Ovary (tissue), 3 donors: ENCODE results near the gene TTC16.

Experiments used
- POLR2A ChIP-seq: fragments of 450-650 bp; IDR thresholded peaks from one replicate; pipeline ENCODE4 v1.6.1; 2017; ENCODE audit warnings: antibody characterized with exemption, mild to moderate bottlenecking, moderate library complexity
- TF ChIP-seq, protein P1 (sequence below), 3 donors: fragments of 450-650 bp in 2 of 3; fragments of 200-600 bp in 1 of 3; IDR thresholded peaks; one replicate each; pipeline versions ENCODE4 v1.5.1 to v1.8.0; 2016 to 2022; ENCODE audit warnings: antibody characterized with exemption in 3 of 3, mild to moderate bottlenecking in 1 of 3
- donor health status: DM: no; HTN: no; CAD: no.

GRCh38 chr9:127734747-127735529 lies 19.1 kb downstream of the TTC16 start, which contains the start of gene TOR2A:
- TF ChIP-seq, protein P1, sequence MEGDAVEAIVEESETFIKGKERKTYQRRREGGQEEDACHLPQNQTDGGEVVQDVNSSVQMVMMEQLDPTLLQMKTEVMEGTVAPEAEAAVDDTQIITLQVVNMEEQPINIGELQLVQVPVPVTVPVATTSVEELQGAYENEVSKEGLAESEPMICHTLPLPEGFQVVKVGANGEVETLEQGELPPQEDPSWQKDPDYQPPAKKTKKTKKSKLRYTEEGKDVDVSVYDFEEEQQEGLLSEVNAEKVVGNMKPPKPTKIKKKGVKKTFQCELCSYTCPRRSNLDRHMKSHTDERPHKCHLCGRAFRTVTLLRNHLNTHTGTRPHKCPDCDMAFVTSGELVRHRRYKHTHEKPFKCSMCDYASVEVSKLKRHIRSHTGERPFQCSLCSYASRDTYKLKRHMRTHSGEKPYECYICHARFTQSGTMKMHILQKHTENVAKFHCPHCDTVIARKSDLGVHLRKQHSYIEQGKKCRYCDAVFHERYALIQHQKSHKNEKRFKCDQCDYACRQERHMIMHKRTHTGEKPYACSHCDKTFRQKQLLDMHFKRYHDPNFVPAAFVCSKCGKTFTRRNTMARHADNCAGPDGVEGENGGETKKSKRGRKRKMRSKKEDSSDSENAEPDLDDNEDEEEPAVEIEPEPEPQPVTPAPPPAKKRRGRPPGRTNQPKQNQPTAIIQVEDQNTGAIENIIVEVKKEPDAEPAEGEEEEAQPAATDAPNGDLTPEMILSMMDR (IDR thresholded peaks at IDR 0.05), result peak; percentile 92 to 100 (median 100)
- peak; percentile 93 for TF ChIP-seq POLR2A
